HUES48 (cell line): Measurements from ENCODE around the gene ARHGEF6.

ENCODE experiments used
- H3K27ac ChIP-seq: one replicate; pipeline ENCODE4 v1.7.0; 2013; ENCODE audit warnings: low read depth, low read length, inconsistent platforms
- H3K27me3 ChIP-seq: 2 replicates; pipeline ENCODE4 v1.6.1; 2013; ENCODE audit warnings: mild to moderate bottlenecking, low read length; ENCODE audit not compliant: control insufficient read depth, insufficient read depth
- H3K36me3 ChIP-seq: 2 replicates; pipeline ENCODE4 v1.6.1; 2013; ENCODE audit warnings: low read length; ENCODE audit not compliant: control insufficient read depth, insufficient read depth
- H3K4me1 ChIP-seq: 2 replicates; pipeline ENCODE4 v1.6.1; 2013; ENCODE audit warnings: mild to moderate bottlenecking, low read length; ENCODE audit not compliant: control insufficient read depth, insufficient read depth
- H3K4me3 ChIP-seq: 2 replicates; pipeline ENCODE4 v1.5.1; 2013; ENCODE audit warnings: mild to moderate bottlenecking, low read depth, low read length
- H3K9ac ChIP-seq: 2 replicates; pipeline ENCODE4 v1.6.1; 2013; ENCODE audit warnings: mild to moderate bottlenecking, low read depth, low read length, moderate library complexity
- H3K9me3 ChIP-seq: 2 replicates; pipeline ENCODE4 v1.6.1; 2013; ENCODE audit warnings: low read length; ENCODE audit not compliant: control insufficient read depth, insufficient read depth

Gene ARHGEF6

GRCh38 chrX:136662976-136663375 is 117.8 kb downstream of the ARHGEF6 start:
- Histone ChIP-seq H3K4me1 (no peaks in the 10 kb centered on the region), H3K9me3 (no peaks in the 10 kb centered on the region), H3K36me3 (no peaks in the 10 kb centered on the region), H3K9ac (no peak overlapping the region), H3K27ac (no peak overlapping the region), H3K4me3 (no peak overlapping the region), H3K27me3 (peaks cover 11% of the 10 kb centered on the region; the same call in 1 of the 2 replicates)

DNA sequence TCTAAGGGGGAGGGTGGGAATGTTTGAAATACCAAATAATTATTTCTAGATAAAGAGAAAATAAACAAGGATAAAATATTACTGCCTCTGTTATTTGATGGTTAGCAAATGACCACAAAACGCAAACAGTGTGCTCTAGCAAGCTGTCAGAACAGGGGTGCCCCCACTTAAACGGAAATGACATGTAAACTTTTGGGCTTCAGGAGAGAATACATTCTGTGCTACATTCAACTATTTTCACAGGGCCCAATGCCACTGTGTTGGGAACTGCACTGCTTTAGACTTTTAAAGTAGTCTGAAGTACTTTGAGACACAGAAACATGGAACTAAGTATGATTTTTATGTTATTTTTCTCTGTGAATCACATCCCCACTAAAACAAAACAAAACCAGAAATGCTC is 118.6 kb downstream of the ARHGEF6 start:
- Histone ChIP-seq H3K9ac (no peak overlapping the region), H3K4me1 (0 out of 2 replicates have a peak, but pooled peaks cover 2% of the 10 kb centered on the region), H3K27me3 (peaks cover 11% of the 10 kb centered on the region; the same call in 1 of the 2 replicates), H3K4me3 (no peak overlapping the region), H3K27ac (no peak overlapping the region), H3K36me3 (no peaks in the 10 kb centered on the region), H3K9me3 (no peaks in the 10 kb centered on the region)

GRCh38 chrX:136660896-136661295 is 119.8 kb downstream of the ARHGEF6 start:
- no peak overlapping the region for H3K9ac ChIP-seq
- peaks cover 11% of the 10 kb centered on the region; the same call in 1 of the 2 replicates for H3K27me3 ChIP-seq
- no peaks in the 10 kb centered on the region for H3K36me3 ChIP-seq
- no peaks in the 10 kb centered on the region for H3K9me3 ChIP-seq
- no peak overlapping the region for H3K4me3 ChIP-seq
- 0 out of 2 replicates have a peak, but pooled peaks cover 2% of the 10 kb centered on the region for H3K4me1 ChIP-seq
- no peak overlapping the region for H3K27ac ChIP-seq

DNA sequence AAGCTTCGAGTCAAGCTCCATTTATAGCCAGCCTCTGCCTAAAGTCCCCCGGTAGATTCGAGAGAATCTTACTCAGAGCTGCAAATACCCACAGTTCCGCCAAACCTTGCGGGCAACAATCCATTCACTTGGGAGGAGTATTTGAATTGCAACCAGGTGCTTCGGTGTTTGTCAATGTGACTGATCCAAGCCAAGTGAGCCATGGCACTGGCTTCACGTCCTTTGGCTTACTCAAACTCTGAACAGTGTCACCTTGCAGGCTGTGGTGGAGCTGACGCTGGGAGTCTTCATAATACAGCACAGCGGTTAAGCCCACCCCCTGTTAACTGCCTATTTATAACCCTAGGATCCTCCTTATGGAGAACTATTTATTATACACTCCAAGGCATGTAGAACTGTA is 121.6 kb downstream of the ARHGEF6 start:
- no peaks in the 10 kb centered on the region for H3K9me3 ChIP-seq
- no peak overlapping the region for H3K9ac ChIP-seq

DNA sequence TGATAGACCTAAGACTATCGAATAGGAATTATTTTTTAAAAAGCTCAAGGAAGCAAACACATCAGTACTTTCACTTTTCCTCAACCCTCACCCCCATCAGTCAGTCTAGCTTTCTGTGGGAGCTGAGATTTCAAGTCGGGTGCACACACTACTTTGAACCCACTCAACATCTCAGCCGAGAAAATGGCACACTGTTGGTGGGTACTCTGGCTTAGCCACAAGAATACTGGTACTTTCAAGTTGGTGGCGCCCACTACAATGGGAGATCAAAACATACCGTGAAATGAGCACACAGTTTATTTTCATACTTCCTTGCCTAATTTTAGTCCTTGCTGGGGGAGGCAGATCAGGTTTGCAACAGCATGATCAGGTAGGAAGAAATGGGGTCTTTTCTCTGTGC is 122.6 kb downstream of the ARHGEF6 start:
- H3K9ac ChIP-seq: no peak overlapping the region
- no peaks in the 10 kb centered on the region for H3K9me3 ChIP-seq
- peaks cover 13% of the 10 kb centered on the region for H3K27me3 ChIP-seq
- no peaks in the 10 kb centered on the region for H3K36me3 ChIP-seq
- no peak overlapping the region for H3K27ac ChIP-seq
- no peak overlapping the region for H3K4me3 ChIP-seq
- H3K4me1 ChIP-seq: 0 out of 2 replicates have a peak, but pooled peaks cover 2% of the 10 kb centered on the region

More for the DNA sequence above, 121.6 kb downstream of the ARHGEF6 start:
- Histone ChIP-seq H3K4me3 (no peak overlapping the region), H3K27me3 (peaks cover 11% of the 10 kb centered on the region), H3K27ac (no peak overlapping the region), H3K4me1 (0 out of 2 replicates have a peak, but pooled peaks cover 2% of the 10 kb centered on the region), H3K36me3 (no peaks in the 10 kb centered on the region)

DNA sequence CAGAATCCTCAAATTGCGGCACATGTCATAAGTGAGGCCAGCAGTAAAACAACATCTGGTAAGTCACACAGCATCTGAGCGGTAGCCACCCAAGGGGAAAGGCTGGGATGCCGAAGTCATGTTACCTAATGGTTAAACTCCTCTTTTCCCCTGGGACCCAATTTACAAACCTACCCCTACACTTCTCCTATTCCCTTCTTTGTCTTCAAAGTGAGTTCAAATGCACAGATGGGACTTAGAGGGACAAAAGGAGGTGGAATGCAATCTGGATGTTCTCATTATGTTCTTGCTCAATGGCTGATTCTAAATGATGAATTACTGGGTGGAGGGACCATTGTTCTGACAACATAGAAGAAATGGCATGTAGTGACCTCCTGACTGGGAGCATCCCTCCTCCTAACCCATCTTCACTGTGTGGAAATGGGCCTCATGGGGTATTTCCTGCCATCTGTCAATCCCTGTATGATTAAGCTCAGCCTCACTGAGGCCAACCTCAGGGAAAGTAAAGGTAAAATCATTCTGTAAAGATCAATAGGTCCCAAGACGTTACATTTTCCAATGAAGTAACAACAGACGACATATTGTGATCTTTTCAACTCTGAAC is 124.3 kb downstream of the ARHGEF6 start:
- H3K36me3 ChIP-seq: no peaks in the 10 kb centered on the region
- peaks cover 13% of the 10 kb centered on the region for H3K27me3 ChIP-seq
- H3K9ac ChIP-seq: no peak overlapping the region
- H3K9me3 ChIP-seq: no peaks in the 10 kb centered on the region
- no peak overlapping the region for H3K27ac ChIP-seq
- 0 out of 2 replicates have a peak, but pooled peaks cover 2% of the 10 kb centered on the region for H3K4me1 ChIP-seq
- no peak overlapping the region for H3K4me3 ChIP-seq

DNA sequence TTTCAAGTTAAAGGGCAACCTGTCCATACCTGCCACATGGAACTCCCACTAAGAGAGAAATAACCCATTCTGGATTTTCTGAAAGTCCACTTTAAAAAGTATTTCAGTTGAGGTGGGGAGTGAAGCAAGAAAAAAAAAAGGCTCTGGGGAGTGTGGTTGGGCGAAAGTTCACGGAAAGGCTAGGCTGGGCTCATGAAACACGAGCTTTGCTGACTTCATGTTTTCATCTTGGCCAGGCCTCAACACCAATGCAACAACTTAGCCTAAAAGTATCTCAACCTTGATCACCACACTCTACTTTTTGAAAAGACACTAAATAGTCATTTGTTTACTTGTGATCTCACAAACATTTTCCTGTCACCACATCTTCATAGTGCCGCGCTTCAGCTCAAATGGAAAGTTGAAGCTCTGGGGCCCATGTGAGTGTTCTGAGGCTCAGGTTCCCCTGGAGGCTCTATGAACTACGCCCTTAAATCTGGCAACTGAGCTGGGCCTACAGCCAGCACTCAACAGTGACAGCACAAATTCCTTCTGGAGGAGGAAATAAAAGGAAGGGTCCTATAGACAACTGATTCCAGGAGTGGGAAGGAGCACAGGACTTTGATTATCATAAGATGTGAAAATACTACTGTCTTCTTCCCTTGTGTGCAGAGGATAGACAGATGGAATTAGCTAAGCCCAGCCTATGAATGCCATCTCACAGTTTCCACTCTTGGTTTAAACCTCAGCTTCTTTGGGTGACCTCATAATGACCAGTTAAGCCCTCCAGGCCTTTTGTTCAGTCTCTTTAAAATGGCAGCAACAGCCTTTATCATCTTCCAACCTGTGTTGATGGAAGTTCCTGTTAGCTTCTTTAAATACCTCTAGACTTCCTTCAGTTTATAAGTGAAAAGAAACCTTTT is 127.7 kb downstream of the ARHGEF6 start:
- Histone ChIP-seq H3K4me1 (peaks cover 20% of the 10 kb centered on the region), H3K27ac (no peak overlapping the region), H3K9me3 (no peaks in the 10 kb centered on the region), H3K36me3 (no peaks in the 10 kb centered on the region), H3K9ac (no peak overlapping the region), H3K27me3 (peaks cover 3% of the 10 kb centered on the region; the same call in 1 of the 2 replicates), H3K4me3 (no peak overlapping the region)

DNA sequence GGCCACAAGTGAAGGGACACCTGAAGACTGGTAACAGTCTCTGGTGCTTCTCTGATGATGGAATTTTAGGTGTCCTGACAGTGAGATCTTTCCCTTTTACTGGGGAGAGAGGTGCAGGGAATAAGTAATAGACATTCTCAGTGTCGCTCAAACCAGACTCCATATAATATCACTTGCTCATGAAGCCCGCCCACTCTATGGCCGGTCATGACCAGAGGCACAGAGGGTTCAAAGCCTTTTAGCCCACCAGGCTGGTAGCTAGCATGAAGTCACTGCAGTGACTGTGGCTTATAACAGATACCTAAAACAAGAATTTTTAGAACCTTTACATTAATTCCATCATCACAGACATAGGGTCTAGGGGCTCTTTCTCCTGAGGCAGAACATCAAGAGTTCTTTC is 129.9 kb downstream of the ARHGEF6 start:
- H3K4me1 ChIP-seq: peaks cover 18% of the 10 kb centered on the region
- H3K27me3 ChIP-seq: peaks cover 3% of the 10 kb centered on the region; the same call in 1 of the 2 replicates
- no peak overlapping the region for H3K9ac ChIP-seq
- H3K36me3 ChIP-seq: no peaks in the 10 kb centered on the region
- no peaks in the 10 kb centered on the region for H3K9me3 ChIP-seq
- no peak overlapping the region for H3K4me3 ChIP-seq
- H3K27ac ChIP-seq: no peak overlapping the region

GRCh38 chrX:136647677-136648360 is 132.9 kb downstream of the ARHGEF6 start, which contains the start of gene CD40LG:
Gene CD40LG, plus strand, starts transcription at chrX:136648158. Its CDS starts 91 bp downstream, at chrX:136648249.
- no peaks in the 10 kb centered on the region for H3K27me3 ChIP-seq
- H3K9me3 ChIP-seq: no peaks in the 10 kb centered on the region
- H3K27ac ChIP-seq: no peak within 1 kb of the TSS

DNA sequence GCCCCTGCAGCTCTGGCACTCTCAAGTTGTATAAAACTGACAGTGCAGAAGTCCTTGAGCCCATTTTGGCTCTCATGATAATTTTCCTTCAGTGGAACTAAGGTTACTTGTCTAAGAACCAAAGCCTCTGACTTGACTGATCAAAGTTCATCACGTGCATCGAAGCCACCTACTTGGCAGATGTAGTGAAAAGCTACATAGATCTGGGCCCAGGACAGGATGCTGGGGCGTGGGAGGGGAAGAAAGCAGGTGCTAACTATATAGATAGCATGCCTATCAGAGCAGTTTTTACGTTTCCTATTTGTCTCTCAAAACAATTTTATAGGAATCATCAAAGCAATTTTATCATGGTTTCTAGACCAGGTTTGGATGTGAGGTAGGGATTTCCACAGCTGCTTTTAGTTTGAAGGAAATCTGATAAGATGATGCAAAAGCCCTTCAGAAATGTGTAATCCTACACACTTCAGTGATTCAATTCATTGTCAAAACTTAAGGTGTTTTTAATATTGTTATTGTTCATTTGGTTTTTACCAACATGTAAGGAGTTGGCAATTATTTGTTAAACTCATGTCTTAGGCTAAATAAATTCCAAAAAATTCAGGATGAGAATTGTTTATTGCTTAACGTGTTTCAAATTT is 134.0 kb downstream of the ARHGEF6 start:
- peaks cover 18% of the 10 kb centered on the region for H3K4me1 ChIP-seq
- H3K4me3 ChIP-seq: no peak overlapping the region
- no peaks in the 10 kb centered on the region for H3K36me3 ChIP-seq
- no peak overlapping the region for H3K27ac ChIP-seq
- no peaks in the 10 kb centered on the region for H3K27me3 ChIP-seq
- H3K9me3 ChIP-seq: no peaks in the 10 kb centered on the region
- no peak overlapping the region for H3K9ac ChIP-seq

More at GRCh38 chrX:136647677-136648360, 132.9 kb downstream of the ARHGEF6 start, which contains the start of gene CD40LG:
- H3K9ac ChIP-seq: no peak within 1 kb of the TSS
- H3K4me1 ChIP-seq: peaks cover 18% of the 10 kb centered on the region
- H3K36me3 ChIP-seq: no peaks in the 10 kb centered on the region
- no peak within 1 kb of the TSS for H3K4me3 ChIP-seq
